ENCODE results near the gene FLNB.
"Not testable (repeated sequence)": the region's sequence is repeated elsewhere in the genome, so short reads cannot be mapped to it uniquely, and the experiment has no call there.

Gene FLNB

DNA sequence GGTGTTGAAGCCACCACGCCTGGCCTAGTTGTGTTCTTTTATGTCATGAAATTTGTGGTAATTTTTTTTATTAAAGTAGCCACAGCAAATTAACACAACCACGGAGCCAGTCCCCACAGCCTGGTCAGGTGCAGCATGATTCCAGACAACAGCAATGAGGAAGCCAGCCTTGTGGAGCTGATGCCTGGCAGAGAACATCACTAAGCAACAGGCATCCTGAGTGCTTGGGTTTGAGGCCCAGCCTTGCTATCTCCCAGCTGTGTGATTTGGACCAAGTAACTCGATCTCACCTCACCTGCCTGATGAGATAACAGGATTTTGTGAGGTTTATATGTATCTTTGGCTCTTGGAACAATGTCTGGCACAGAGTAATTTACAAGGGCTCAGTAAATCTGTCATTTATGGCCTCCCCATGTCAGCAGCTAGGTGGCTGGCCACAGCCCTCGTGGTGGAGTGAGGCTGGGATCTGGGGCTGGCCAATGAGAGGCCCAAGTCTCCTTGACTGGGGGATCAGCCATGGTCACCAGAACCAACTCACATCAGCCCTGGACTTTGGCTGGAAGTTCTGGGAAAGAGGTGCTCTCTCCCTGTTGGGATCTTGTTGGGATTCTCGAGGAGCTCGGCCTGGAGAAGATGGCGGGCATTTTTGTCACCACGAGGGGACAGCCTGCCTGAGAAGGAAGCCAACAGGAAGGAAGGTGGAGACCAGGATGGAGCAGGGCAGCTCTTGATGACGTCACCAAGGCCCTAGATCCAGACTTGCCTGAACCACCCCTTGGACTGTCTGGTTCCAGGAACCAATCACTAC, 22.8 kb upstream of the FLNB start:
- H3K4me1 ChIP-seq (ENCODE audit: insufficient read depth, low read length, poor library complexity, severe bottlenecking), result peaks cover 34% of the 10 kb centered on the region
- H2AFZ ChIP-seq (ENCODE audit: low read length), result no peak overlapping the region
- H3K27me3 ChIP-seq (ENCODE audit: insufficient read depth, low read length, poor library complexity, severe bottlenecking), result no peaks in the 10 kb centered on the region
- H3K4me2 ChIP-seq (ENCODE audit: low read depth, low read length, poor library complexity, severe bottlenecking), result no peak overlapping the region
- H3K79me2 ChIP-seq (ENCODE audit: insufficient read depth, low read length), result no peaks in the 10 kb centered on the region
- no peak overlapping the region for H3K4me3 ChIP-seq (ENCODE audit: low read length, poor library complexity, severe bottlenecking)
- H4K20me1 ChIP-seq (ENCODE audit: insufficient read depth, low read length, poor library complexity, severe bottlenecking), result no peaks in the 10 kb centered on the region
- TF ChIP-seq EZH2phosphoT487 (IDR thresholded peaks at IDR 0.05; ENCODE audit: borderline replicate concordance), result no peak
- TF ChIP-seq, protein P1, sequence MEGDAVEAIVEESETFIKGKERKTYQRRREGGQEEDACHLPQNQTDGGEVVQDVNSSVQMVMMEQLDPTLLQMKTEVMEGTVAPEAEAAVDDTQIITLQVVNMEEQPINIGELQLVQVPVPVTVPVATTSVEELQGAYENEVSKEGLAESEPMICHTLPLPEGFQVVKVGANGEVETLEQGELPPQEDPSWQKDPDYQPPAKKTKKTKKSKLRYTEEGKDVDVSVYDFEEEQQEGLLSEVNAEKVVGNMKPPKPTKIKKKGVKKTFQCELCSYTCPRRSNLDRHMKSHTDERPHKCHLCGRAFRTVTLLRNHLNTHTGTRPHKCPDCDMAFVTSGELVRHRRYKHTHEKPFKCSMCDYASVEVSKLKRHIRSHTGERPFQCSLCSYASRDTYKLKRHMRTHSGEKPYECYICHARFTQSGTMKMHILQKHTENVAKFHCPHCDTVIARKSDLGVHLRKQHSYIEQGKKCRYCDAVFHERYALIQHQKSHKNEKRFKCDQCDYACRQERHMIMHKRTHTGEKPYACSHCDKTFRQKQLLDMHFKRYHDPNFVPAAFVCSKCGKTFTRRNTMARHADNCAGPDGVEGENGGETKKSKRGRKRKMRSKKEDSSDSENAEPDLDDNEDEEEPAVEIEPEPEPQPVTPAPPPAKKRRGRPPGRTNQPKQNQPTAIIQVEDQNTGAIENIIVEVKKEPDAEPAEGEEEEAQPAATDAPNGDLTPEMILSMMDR (conservative IDR thresholded peaks at IDR 0.05; ENCODE audit: low read length), result no peak
- no peaks in the 10 kb centered on the region for H3F3A ChIP-seq (ENCODE audit: low read depth)
- no peaks in the 10 kb centered on the region for H3K9me2 ChIP-seq (replicated peaks; ENCODE audit: low read depth, low read length)
- no peaks in the 10 kb centered on the region for H3K9me3 ChIP-seq (ENCODE audit: insufficient read depth, low read depth, low read length)
- no peaks in the 10 kb centered on the region for H3K36me3 ChIP-seq (ENCODE audit: insufficient read depth, low read length)
- no peak overlapping the region for H3K9ac ChIP-seq (ENCODE audit: low read depth, low read length, poor library complexity, severe bottlenecking)

DNA sequence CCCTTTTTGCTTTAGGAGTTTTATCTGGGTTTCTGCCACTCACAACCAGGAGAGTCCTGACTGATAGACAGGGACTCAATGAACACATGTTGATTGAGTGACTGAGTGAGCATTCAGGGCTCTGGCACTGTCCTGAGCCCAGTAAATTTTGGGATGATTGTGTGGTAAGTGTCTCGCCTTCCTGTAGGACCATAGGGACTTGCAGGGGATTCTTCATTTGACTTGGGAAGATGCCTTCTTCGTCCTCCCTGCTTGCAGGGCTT, 22.3 kb upstream of the FLNB start:
- no peak overlapping the region for H3K4me2 ChIP-seq (ENCODE audit: low read depth, low read length, poor library complexity, severe bottlenecking)
- H3K27me3 ChIP-seq (ENCODE audit: insufficient read depth, low read length, poor library complexity, severe bottlenecking), result no peaks in the 10 kb centered on the region
- H2AFZ ChIP-seq (ENCODE audit: low read length), result no peak overlapping the region
- H3K36me3 ChIP-seq (ENCODE audit: insufficient read depth, low read length), result no peaks in the 10 kb centered on the region
- TF ChIP-seq, protein P1 (conservative IDR thresholded peaks at IDR 0.05; ENCODE audit: low read length), result no peak
- TF ChIP-seq EZH2phosphoT487 (IDR thresholded peaks at IDR 0.05; ENCODE audit: borderline replicate concordance), result no peak
- no peak overlapping the region for H3K4me3 ChIP-seq (ENCODE audit: low read length, poor library complexity, severe bottlenecking)
- H3K9me3 ChIP-seq (ENCODE audit: insufficient read depth, low read depth, low read length), result no peaks in the 10 kb centered on the region
- no peaks in the 10 kb centered on the region for H3F3A ChIP-seq (ENCODE audit: low read depth)
- no peak overlapping the region for H3K9ac ChIP-seq (ENCODE audit: low read depth, low read length, poor library complexity, severe bottlenecking)
- H3K9me2 ChIP-seq (replicated peaks; ENCODE audit: low read depth, low read length), result no peaks in the 10 kb centered on the region
- peaks cover 34% of the 10 kb centered on the region for H3K4me1 ChIP-seq (ENCODE audit: insufficient read depth, low read length, poor library complexity, severe bottlenecking)
- no peaks in the 10 kb centered on the region for H4K20me1 ChIP-seq (ENCODE audit: insufficient read depth, low read length, poor library complexity, severe bottlenecking)
- no peaks in the 10 kb centered on the region for H3K79me2 ChIP-seq (ENCODE audit: insufficient read depth, low read length)

DNA sequence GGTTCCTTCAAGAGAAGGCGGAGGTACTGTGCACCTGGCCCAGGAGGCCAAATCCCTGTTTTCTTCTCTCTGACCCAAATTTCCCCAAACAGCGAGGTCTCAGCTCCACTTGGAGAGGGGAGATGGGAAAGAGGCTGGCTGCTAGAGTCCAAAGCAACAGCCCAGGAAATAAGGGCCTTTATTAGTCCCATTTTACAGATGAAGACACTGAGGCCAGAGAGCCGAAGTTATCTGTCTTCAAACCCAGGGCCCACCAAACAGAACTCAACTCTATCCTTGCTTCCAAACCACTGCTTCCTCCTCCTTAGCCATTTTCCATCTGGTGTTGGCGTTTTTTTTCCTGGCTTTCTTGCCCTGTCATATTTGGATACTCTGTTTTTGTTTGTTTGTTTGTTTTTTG, 22.0 kb upstream of the FLNB start:
- Histone ChIP-seq H3K4me3 (ENCODE audit: low read length, poor library complexity, severe bottlenecking) (no peak overlapping the region), H3K9me2 (replicated peaks; ENCODE audit: low read depth, low read length) (no peaks in the 10 kb centered on the region), H4K20me1 (ENCODE audit: insufficient read depth, low read length, poor library complexity, severe bottlenecking) (no peaks in the 10 kb centered on the region), H2AFZ (ENCODE audit: low read length) (no peak overlapping the region), H3K27me3 (ENCODE audit: insufficient read depth, low read length, poor library complexity, severe bottlenecking) (no peaks in the 10 kb centered on the region), H3K4me2 (ENCODE audit: low read depth, low read length, poor library complexity, severe bottlenecking) (no peak overlapping the region), H3F3A (ENCODE audit: low read depth) (no peaks in the 10 kb centered on the region), H3K36me3 (ENCODE audit: insufficient read depth, low read length) (no peaks in the 10 kb centered on the region), H3K9ac (ENCODE audit: low read depth, low read length, poor library complexity, severe bottlenecking) (no peak overlapping the region), H3K79me2 (ENCODE audit: insufficient read depth, low read length) (no peaks in the 10 kb centered on the region), H3K4me1 (ENCODE audit: insufficient read depth, low read length, poor library complexity, severe bottlenecking) (peaks cover 34% of the 10 kb centered on the region), H3K9me3 (ENCODE audit: insufficient read depth, low read depth, low read length) (no peaks in the 10 kb centered on the region)
- TF ChIP-seq EZH2phosphoT487 (IDR thresholded peaks at IDR 0.05; ENCODE audit: borderline replicate concordance), result no peak
- TF ChIP-seq, protein P1 (conservative IDR thresholded peaks at IDR 0.05; ENCODE audit: low read length), result no peak

DNA sequence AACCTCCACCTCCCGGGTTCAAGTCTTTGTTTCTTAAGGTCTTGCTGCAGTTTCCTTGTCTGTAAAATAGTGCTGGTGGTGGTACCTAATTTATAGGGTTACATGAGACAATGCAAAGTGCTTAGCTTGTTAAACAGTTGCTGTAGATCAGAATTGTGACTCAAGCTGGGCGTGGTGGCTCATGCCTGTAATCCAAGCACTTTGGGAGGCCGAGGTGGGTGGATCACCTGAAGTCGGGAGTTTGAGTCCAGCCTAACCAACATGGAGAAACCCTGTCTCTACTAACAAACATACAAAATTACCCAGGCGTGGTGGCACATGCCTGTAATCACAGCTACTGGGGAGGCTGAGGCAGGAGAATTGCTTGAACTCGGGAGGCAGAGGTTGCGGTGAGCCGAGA, 19.0 kb upstream of the FLNB start:
- H3K4me3 ChIP-seq (ENCODE audit: low read length, poor library complexity, severe bottlenecking); H4K20me1 ChIP-seq (ENCODE audit: insufficient read depth, low read length, poor library complexity, severe bottlenecking); H3K9ac ChIP-seq (ENCODE audit: low read depth, low read length, poor library complexity, severe bottlenecking); H3K27me3 ChIP-seq (ENCODE audit: insufficient read depth, low read length, poor library complexity, severe bottlenecking); H2AFZ ChIP-seq (ENCODE audit: low read length); H3K4me2 ChIP-seq (ENCODE audit: low read depth, low read length, poor library complexity, severe bottlenecking); H3K36me3 ChIP-seq (ENCODE audit: insufficient read depth, low read length); H3K9me3 ChIP-seq (ENCODE audit: insufficient read depth, low read depth, low read length); H3F3A ChIP-seq (ENCODE audit: low read depth); H3K9me2 ChIP-seq (replicated peaks; ENCODE audit: low read depth, low read length); H3K79me2 ChIP-seq (ENCODE audit: insufficient read depth, low read length): not testable (repeated sequence)
- peaks cover 15% of the 10 kb centered on the region for H3K4me1 ChIP-seq (ENCODE audit: insufficient read depth, low read length, poor library complexity, severe bottlenecking)

Measured in Loucy (cell line).